Keratinocyte (primary cell): ENCODE measurements around the gene RALY. TPM values are rescaled to one million over a fixed set of nuclear protein-coding genes. Genes with fewer than 3 reads are reported as not detected.

Source experiments
- DNase-seq: peaks from one replicate; pipeline ENCODE4 v3.0.0-alpha.2; 2011; ENCODE audit warnings: low read depth, missing footprints, low spot score
- FAIRE-seq: peaks from 2 replicates; lab custom pipeline; 2011; peaks lifted over from hg19 to GRCh38; lab: Jason Lieb, UNC
- H2AFZ ChIP-seq: 2 replicates; pipeline ENCODE4 v1.6.0; 2012; ENCODE audit warnings: low read length, control low read depth, inconsistent platforms; ENCODE audit not compliant: control insufficient read depth
- H3K27ac ChIP-seq: 2 replicates; pipeline ENCODE4 v1.5.1; 2011; ENCODE audit warnings: low read length; ENCODE audit not compliant: control insufficient read depth, insufficient read depth
- H3K27me3 ChIP-seq: 3 replicates; pipeline ENCODE4 v1.6.0; 2011; ENCODE audit warnings: low read length; ENCODE audit not compliant: control insufficient read depth, insufficient read depth; ENCODE audit errors: extremely low read depth
- H3K36me3 ChIP-seq, 2 experiments: 2 replicates in 1 of 2; 3 replicates in 1 of 2; pipeline ENCODE4 v1.5.1; 2011; ENCODE audit warnings: low read length in 2 of 2, mild to moderate bottlenecking in 1 of 2; ENCODE audit not compliant: control insufficient read depth in 2 of 2, insufficient read depth in 2 of 2; ENCODE audit errors: extremely low read depth in 1 of 2
- H3K4me1 ChIP-seq: 3 replicates; pipeline ENCODE4 v1.5.1; 2011; ENCODE audit warnings: low read length; ENCODE audit not compliant: control insufficient read depth, insufficient read depth; ENCODE audit errors: extremely low read depth
- H3K4me2 ChIP-seq: 3 replicates; pipeline ENCODE4 v1.6.0; 2011; ENCODE audit warnings: low read depth, low read length; ENCODE audit not compliant: control insufficient read depth, insufficient read depth; ENCODE audit errors: extremely low read depth
- H3K4me3 ChIP-seq, 3 experiments: fragments of 200-600 bp in 1 of 3; sonication (generic) in 1 of 3; 2 replicates in 2 of 3; 3 replicates in 1 of 3; pipeline ENCODE4 v1.5.1; 2011 to 2016; ENCODE audit warnings: low read length in 3 of 3, mild to moderate bottlenecking in 3 of 3, control low read depth in 2 of 3, inconsistent platforms in 1 of 3, low read depth in 1 of 3, mixed read lengths in 1 of 3, mixed run types in 1 of 3, moderate library complexity in 1 of 3; ENCODE audit not compliant: control insufficient read depth in 2 of 3, insufficient read depth in 2 of 3; ENCODE audit errors: extremely low read depth in 1 of 3
- H3K79me2 ChIP-seq: 2 replicates; pipeline ENCODE4 v1.6.0; 2012; ENCODE audit warnings: low read length; ENCODE audit not compliant: control insufficient read depth, insufficient read depth
- H3K9ac ChIP-seq: 3 replicates; pipeline ENCODE4 v1.6.0; 2011; ENCODE audit warnings: low read length; ENCODE audit not compliant: control insufficient read depth, insufficient read depth; ENCODE audit errors: extremely low read depth
- H3K9me1 ChIP-seq: 3 replicates; pipeline ENCODE4 v1.6.0; 2011; ENCODE audit warnings: low read length; ENCODE audit not compliant: control insufficient read depth, insufficient read depth; ENCODE audit errors: extremely low read depth
- H3K9me3 ChIP-seq: 2 replicates; pipeline ENCODE4 v1.5.1; 2012; ENCODE audit warnings: low read depth, low read length; ENCODE audit not compliant: control insufficient read depth
- H4K20me1 ChIP-seq: 3 replicates; pipeline ENCODE4 v1.6.0; 2011; ENCODE audit warnings: low read length; ENCODE audit not compliant: control insufficient read depth, insufficient read depth; ENCODE audit errors: extremely low read depth
- CTCF ChIP-seq, 3 experiments: IDR thresholded peaks in 1 of 3; conservative IDR thresholded peaks in 1 of 3; optimal IDR thresholded peaks in 1 of 3; 2 replicates in 2 of 3; 3 replicates in 1 of 3; pipeline versions ENCODE3 to v1.5.1; 2011; ENCODE audit warnings: low read length in 3 of 3, mild to moderate bottlenecking in 3 of 3, moderate library complexity in 2 of 3, control low read depth in 1 of 3, inconsistent platforms in 1 of 3; ENCODE audit not compliant: insufficient read depth in 2 of 3; ENCODE audit errors: extremely low read depth in 1 of 3
- EZH2 ChIP-seq: IDR thresholded peaks from one replicate; pipeline ENCODE4 v1.6.1; 2012; ENCODE audit warnings: inconsistent platforms, mild to moderate bottlenecking, low read length, moderate library complexity
- dilution Hi-C: fragments of 300-500 bp; cut with MboI; formaldehyde crosslinking; loops from one replicate; pipeline ENCODE4 v1.7.0; 2020; ENCODE audit warnings: low sequenced_read_pairs; ENCODE audit not compliant: extremely low pct_ligation_motif_present
- polyA plus RNA-seq, 5 experiments: library from polyadenylated mRNA; depleted of rRNA in 3 of 5; stranded (reverse) in 3 of 5; stranded (forward) in 1 of 5; unstranded in 1 of 5; fragments of >200 nt; gene quantifications; 1 replicate in 1 of 5; 2 replicates in 3 of 5; 3 replicates in 1 of 5; pipeline versions ENCODE4 v1.2.1 to v1.2.3, GENCODE V29; 2011 to 2012; ENCODE audit warnings: missing spikeins in 2 of 5, low read depth in 1 of 5, low replicate concordance in 1 of 5

RALY gene
- polyA plus RNA-seq, 1 donor (not counting 4 experiments of a cell fraction or from before 2014, with no cell fraction given), result 118 TPM

- TF ChIP-seq EZH2 (no peak), CTCF (optimal IDR thresholded peaks at IDR 0.05 in 1 of 3, IDR thresholded peaks at IDR 0.05 in 1 of 3, conservative IDR thresholded peaks at IDR 0.05 in 1 of 3; ENCODE audit: extremely low read depth in 1 of 3, insufficient read depth in 2 of 3, low read length in 3 of 3) (no peak)
- Histone ChIP-seq H3K9me3 (no peaks in the 10 kb centered on the region), H4K20me1 (peaks cover 9% of the 10 kb centered on the region), H3K36me3 (peaks cover 0 to 4% of the 10 kb centered on the region in 2 experiments), H3K4me2 (no peak overlapping the region), H3K9ac (no peak overlapping the region), H3K79me2 (peaks cover 90% of the 10 kb centered on the region), H3K4me1 (no peaks in the 10 kb centered on the region), H3K9me1 (peaks cover 4% of the 10 kb centered on the region), H3K27me3 (no peaks in the 10 kb centered on the region), H3K27ac (no peak overlapping the region), H3K4me3 (no peak overlapping the region), H2AFZ (no peak overlapping the region)
- dilution Hi-C loops, result no loop called here
- FAIRE-seq, result no peak
- DNase-seq, result no peak
Observed at GRCh38 chr20:34047010-34047687, 53.4 kb downstream of the RALY start.

- peaks cover 91% of the 10 kb centered on the region for H3K79me2 ChIP-seq
- H3K4me2 ChIP-seq, result no peak overlapping the region
- H3K9me3 ChIP-seq, result no peaks in the 10 kb centered on the region
- no peaks in the 10 kb centered on the region for H3K4me1 ChIP-seq
- H4K20me1 ChIP-seq, result peaks cover 9% of the 10 kb centered on the region
- no peak overlapping the region for H3K4me3 ChIP-seq
- no peak overlapping the region for H2AFZ ChIP-seq
- H3K36me3 ChIP-seq, result peaks cover 1 to 4% of the 10 kb centered on the region in 2 experiments
- no peaks in the 10 kb centered on the region for H3K27me3 ChIP-seq
- TF ChIP-seq EZH2 (no peak), CTCF (optimal IDR thresholded peaks at IDR 0.05 in 1 of 3, IDR thresholded peaks at IDR 0.05 in 1 of 3, conservative IDR thresholded peaks at IDR 0.05 in 1 of 3; ENCODE audit: extremely low read depth in 1 of 3, insufficient read depth in 2 of 3, low read length in 3 of 3) (no peak)
- H3K9me1 ChIP-seq, result peaks cover 4% of the 10 kb centered on the region
- dilution Hi-C loops, result no loop called here
- FAIRE-seq (no peak), DNase-seq (no peak)
- H3K9ac ChIP-seq, result no peak overlapping the region
- H3K27ac ChIP-seq, result no peak overlapping the region
Observed at GRCh38 chr20:34047917-34048316, 54.2 kb downstream of the RALY start.
